HepG2 (cell line): ENCODE results near the gene DPF1. TPM values are rescaled to one million over a fixed set of nuclear protein-coding genes. Genes with fewer than 3 reads are reported as not detected.
A peak's percentile ranks its signal among the peaks of the same experiment; 100 is the strongest.

Source experiments
- ATF3 ChIP-seq: sonication (generic); formaldehyde crosslinking; IDR thresholded peaks from 2 replicates; pipeline ENCODE4 v1.4.0; 2020; ENCODE audit warnings: missing genetic modification reagents
- CENPT ChIP-seq: sonication (generic); formaldehyde crosslinking; IDR thresholded peaks from 2 replicates; pipeline ENCODE4 v1.8.0; 2022; ENCODE audit warnings: low read depth, mild to moderate bottlenecking, moderate library complexity, missing genetic modification reagents
- EHMT2 ChIP-seq: fragments of 200-600 bp; sonication (generic); IDR thresholded peaks from 2 replicates; pipeline ENCODE4 v1.7.0; 2017; ENCODE audit warnings: antibody characterized with exemption, low read depth, low read length, borderline replicate concordance
- HNRNPH1 ChIP-seq: fragments of 200-400 bp; formaldehyde crosslinking; optimal IDR thresholded peaks from 2 replicates; pipeline ENCODE3; 2017; ENCODE audit warnings: mild to moderate bottlenecking, low read depth, low read length
- HOXD1 ChIP-seq: sonication (generic); formaldehyde crosslinking; IDR thresholded peaks from 2 replicates; pipeline ENCODE4 v1.5.0; 2020; ENCODE audit warnings: missing genetic modification reagents
- IRF2 ChIP-seq: IDR thresholded peaks from 2 replicates; pipeline ENCODE4 v1.6.1; 2018; ENCODE audit warnings: missing genetic modification reagents, missing compliant biosample characterization
- KDM5B ChIP-seq: sonication (generic); formaldehyde crosslinking; IDR thresholded peaks from 2 replicates; pipeline ENCODE4 v1.4.0; 2020; ENCODE audit warnings: missing genetic modification reagents, mild to moderate bottlenecking, borderline replicate concordance
- MLX ChIP-seq: IDR thresholded peaks from 2 replicates; pipeline ENCODE4 v1.6.1; 2016
- RCOR2 ChIP-seq: IDR thresholded peaks from 2 replicates; pipeline ENCODE4 v1.6.1; 2016; ENCODE audit warnings: missing biosample characterization, missing genetic modification reagents
- SMARCE1 ChIP-seq: fragments of 450-650 bp; IDR thresholded peaks from 2 replicates; pipeline ENCODE4 v1.6.1; 2017; ENCODE audit warnings: borderline replicate concordance
- TFE3 ChIP-seq: IDR thresholded peaks from 2 replicates; pipeline ENCODE4 v1.6.1; 2016
- ZC3H13 ChIP-seq: sonication (generic); formaldehyde crosslinking; IDR thresholded peaks from 2 replicates; pipeline ENCODE4 v1.8.1; 2023; ENCODE audit warnings: mild to moderate bottlenecking, missing genetic modification reagents, moderate library complexity
- ZNF143 ChIP-seq: sonication (generic); formaldehyde crosslinking; IDR thresholded peaks from 2 replicates; pipeline ENCODE4 v1.4.0; 2020; ENCODE audit warnings: missing genetic modification reagents
- ZNF629 ChIP-seq: sonication (generic); formaldehyde crosslinking; conservative IDR thresholded peaks from 2 replicates; pipeline ENCODE4 v1.5.0; 2020; ENCODE audit warnings: missing genetic modification reagents
- polyA plus RNA-seq, 8 experiments: library from polyadenylated mRNA; depleted of rRNA in 3 of 8; stranded (reverse) in 7 of 8; unstranded in 1 of 8; fragments of >200 nt; fragmentation: Illumina TruSeq in 4 of 8; extraction: Trizol in 4 of 8; gene quantifications; 2 replicates each; pipeline versions ENCODE4 v1.2.1 to v1.2.3, GENCODE V29; 2011 to 2016; ENCODE audit warnings: low read depth in 4 of 8, missing spikeins in 1 of 8, mixed read lengths in 1 of 8; ENCODE audit not compliant: insufficient read depth in 1 of 8
- total RNA-seq, 5 experiments: library from RNA; depleted of rRNA; stranded (reverse); fragments of >200 nt; fragmentation: Illumina TruSeq; extraction: Trizol; gene quantifications; 2 replicates each; pipeline ENCODE4 v1.2.3, GENCODE V29; 2016; ENCODE audit warnings: low read depth in 1 of 5
- TF ChIP-seq, protein P1 (sequence below): IDR thresholded peaks from 2 replicates; pipeline ENCODE4 v1.6.1; 2016; ENCODE audit warnings: low read depth, control low read depth
- TF ChIP-seq, protein P2 (sequence below): sonication (generic); formaldehyde crosslinking; IDR thresholded peaks from 2 replicates; pipeline ENCODE4 v1.4.0; 2020; ENCODE audit warnings: missing genetic modification reagents, mild to moderate bottlenecking, borderline replicate concordance
- TF ChIP-seq, protein P3 (sequence below): sonication (generic); formaldehyde crosslinking; IDR thresholded peaks from 2 replicates; pipeline ENCODE4 v1.5.0; 2020; ENCODE audit warnings: mild to moderate bottlenecking, missing genetic modification reagents
- TF ChIP-seq, protein P4 (sequence below): sonication (generic); formaldehyde crosslinking; IDR thresholded peaks from 2 replicates; pipeline ENCODE4 v1.5.0; 2020; ENCODE audit warnings: mild to moderate bottlenecking, missing genetic modification reagents

The DPF1 gene
- total and polyA plus RNA-seq, 2 of the 13 experiments (the other 11 are each of a cell fraction or from before 2014, with no cell fraction given), result 1.0 to 3.2 TPM

GRCh38 chr19:38247734-38248268 lies 23.8 kb upstream of the DPF1 start (continued):
- TF ChIP-seq, protein P1, sequence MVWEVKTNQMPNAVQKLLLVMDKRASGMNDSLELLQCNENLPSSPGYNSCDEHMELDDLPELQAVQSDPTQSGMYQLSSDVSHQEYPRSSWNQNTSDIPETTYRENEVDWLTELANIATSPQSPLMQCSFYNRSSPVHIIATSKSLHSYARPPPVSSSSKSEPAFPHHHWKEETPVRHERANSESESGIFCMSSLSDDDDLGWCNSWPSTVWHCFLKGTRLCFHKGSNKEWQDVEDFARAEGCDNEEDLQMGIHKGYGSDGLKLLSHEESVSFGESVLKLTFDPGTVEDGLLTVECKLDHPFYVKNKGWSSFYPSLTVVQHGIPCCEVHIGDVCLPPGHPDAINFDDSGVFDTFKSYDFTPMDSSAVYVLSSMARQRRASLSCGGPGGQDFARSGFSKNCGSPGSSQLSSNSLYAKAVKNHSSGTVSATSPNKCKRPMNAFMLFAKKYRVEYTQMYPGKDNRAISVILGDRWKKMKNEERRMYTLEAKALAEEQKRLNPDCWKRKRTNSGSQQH (CRISPR knock-in tag), result no peak
- no peak for TF ChIP-seq ZNF143
- TF ChIP-seq, protein P2, sequence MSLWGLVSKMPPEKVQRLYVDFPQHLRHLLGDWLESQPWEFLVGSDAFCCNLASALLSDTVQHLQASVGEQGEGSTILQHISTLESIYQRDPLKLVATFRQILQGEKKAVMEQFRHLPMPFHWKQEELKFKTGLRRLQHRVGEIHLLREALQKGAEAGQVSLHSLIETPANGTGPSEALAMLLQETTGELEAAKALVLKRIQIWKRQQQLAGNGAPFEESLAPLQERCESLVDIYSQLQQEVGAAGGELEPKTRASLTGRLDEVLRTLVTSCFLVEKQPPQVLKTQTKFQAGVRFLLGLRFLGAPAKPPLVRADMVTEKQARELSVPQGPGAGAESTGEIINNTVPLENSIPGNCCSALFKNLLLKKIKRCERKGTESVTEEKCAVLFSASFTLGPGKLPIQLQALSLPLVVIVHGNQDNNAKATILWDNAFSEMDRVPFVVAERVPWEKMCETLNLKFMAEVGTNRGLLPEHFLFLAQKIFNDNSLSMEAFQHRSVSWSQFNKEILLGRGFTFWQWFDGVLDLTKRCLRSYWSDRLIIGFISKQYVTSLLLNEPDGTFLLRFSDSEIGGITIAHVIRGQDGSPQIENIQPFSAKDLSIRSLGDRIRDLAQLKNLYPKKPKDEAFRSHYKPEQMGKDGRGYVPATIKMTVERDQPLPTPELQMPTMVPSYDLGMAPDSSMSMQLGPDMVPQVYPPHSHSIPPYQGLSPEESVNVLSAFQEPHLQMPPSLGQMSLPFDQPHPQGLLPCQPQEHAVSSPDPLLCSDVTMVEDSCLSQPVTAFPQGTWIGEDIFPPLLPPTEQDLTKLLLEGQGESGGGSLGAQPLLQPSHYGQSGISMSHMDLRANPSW (CRISPR knock-in tag), result no peak
- TF ChIP-seq CENPT (CRISPR knock-in tag), result no peak
- TF ChIP-seq MLX, result no peak
- no peak for TF ChIP-seq SMARCE1
- TF ChIP-seq EHMT2, result no peak
- TF ChIP-seq KDM5B (CRISPR knock-in tag), result no peak
- TF ChIP-seq, protein P3, sequence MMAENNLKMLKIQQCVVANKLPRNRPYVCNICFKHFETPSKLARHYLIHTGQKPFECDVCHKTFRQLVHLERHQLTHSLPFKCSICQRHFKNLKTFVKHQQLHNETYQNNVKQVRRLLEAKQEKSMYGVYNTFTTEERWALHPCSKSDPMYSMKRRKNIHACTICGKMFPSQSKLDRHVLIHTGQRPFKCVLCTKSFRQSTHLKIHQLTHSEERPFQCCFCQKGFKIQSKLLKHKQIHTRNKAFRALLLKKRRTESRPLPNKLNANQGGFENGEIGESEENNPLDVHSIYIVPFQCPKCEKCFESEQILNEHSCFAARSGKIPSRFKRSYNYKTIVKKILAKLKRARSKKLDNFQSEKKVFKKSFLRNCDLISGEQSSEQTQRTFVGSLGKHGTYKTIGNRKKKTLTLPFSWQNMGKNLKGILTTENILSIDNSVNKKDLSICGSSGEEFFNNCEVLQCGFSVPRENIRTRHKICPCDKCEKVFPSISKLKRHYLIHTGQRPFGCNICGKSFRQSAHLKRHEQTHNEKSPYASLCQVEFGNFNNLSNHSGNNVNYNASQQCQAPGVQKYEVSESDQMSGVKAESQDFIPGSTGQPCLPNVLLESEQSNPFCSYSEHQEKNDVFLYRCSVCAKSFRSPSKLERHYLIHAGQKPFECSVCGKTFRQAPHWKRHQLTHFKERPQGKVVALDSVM (CRISPR knock-in tag), result no peak
- peak; percentile 98 for TF ChIP-seq ZNF629 (CRISPR knock-in tag)
- TF ChIP-seq HNRNPH1, result no peak
- no peak for TF ChIP-seq HOXD1 (CRISPR knock-in tag)
- TF ChIP-seq, protein P4, sequence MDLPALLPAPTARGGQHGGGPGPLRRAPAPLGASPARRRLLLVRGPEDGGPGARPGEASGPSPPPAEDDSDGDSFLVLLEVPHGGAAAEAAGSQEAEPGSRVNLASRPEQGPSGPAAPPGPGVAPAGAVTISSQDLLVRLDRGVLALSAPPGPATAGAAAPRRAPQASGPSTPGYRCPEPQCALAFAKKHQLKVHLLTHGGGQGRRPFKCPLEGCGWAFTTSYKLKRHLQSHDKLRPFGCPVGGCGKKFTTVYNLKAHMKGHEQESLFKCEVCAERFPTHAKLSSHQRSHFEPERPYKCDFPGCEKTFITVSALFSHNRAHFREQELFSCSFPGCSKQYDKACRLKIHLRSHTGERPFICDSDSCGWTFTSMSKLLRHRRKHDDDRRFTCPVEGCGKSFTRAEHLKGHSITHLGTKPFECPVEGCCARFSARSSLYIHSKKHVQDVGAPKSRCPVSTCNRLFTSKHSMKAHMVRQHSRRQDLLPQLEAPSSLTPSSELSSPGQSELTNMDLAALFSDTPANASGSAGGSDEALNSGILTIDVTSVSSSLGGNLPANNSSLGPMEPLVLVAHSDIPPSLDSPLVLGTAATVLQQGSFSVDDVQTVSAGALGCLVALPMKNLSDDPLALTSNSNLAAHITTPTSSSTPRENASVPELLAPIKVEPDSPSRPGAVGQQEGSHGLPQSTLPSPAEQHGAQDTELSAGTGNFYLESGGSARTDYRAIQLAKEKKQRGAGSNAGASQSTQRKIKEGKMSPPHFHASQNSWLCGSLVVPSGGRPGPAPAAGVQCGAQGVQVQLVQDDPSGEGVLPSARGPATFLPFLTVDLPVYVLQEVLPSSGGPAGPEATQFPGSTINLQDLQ (CRISPR knock-in tag), result no peak
- peak; percentile 18; the same call in 1 of the 2 replicates for TF ChIP-seq ATF3 (CRISPR knock-in tag)
- peak; percentile 82 for TF ChIP-seq RCOR2
- no peak for TF ChIP-seq TFE3 (CRISPR knock-in tag)
- no peak for TF ChIP-seq IRF2 (CRISPR knock-in tag)
- no peak for TF ChIP-seq ZC3H13 (CRISPR knock-in tag)
